OCI-LY7 (cell line): ENCODE results near the gene TOLLIP.

ENCODE experiments used
- EZH2phosphoT487 ChIP-seq: fragments of 200-600 bp; sonication (generic); IDR thresholded peaks from 2 replicates; pipeline ENCODE4 v1.6.1; 2018; ENCODE audit warnings: low read depth, borderline replicate concordance, mild to moderate bottlenecking, mixed run types, antibody characterized with exemption, low read length, moderate library complexity, mixed read lengths
- TF ChIP-seq, protein P1 (sequence below): fragments of 200-600 bp; sonication (generic); conservative IDR thresholded peaks from 2 replicates; pipeline ENCODE4 v1.5.1; 2014; ENCODE audit warnings: mild to moderate bottlenecking, antibody characterized with exemption, low read length, moderate library complexity, mixed read lengths

DNA sequence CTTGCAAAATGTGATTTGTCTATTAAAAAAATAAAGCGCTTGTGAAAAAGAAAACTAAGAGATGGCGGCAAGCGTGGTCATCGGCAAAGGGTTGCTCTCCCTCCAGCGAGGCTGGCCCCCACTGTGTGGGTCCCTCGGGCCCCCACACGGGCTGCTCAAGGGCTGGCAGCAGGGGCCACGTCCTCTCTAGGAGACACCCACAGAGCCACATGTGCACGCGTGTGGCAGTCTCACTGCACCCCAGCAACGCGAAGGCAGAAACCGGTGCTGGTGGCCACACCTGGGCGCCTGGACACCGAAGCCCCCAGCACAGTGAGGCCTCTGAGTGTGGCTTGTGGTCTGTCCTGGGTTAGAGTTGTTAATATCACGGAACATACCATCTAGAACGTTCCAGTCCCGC, 34.4 kb downstream of the TOLLIP start:
- TF ChIP-seq, protein P1, sequence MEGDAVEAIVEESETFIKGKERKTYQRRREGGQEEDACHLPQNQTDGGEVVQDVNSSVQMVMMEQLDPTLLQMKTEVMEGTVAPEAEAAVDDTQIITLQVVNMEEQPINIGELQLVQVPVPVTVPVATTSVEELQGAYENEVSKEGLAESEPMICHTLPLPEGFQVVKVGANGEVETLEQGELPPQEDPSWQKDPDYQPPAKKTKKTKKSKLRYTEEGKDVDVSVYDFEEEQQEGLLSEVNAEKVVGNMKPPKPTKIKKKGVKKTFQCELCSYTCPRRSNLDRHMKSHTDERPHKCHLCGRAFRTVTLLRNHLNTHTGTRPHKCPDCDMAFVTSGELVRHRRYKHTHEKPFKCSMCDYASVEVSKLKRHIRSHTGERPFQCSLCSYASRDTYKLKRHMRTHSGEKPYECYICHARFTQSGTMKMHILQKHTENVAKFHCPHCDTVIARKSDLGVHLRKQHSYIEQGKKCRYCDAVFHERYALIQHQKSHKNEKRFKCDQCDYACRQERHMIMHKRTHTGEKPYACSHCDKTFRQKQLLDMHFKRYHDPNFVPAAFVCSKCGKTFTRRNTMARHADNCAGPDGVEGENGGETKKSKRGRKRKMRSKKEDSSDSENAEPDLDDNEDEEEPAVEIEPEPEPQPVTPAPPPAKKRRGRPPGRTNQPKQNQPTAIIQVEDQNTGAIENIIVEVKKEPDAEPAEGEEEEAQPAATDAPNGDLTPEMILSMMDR: no peak
- no peak for TF ChIP-seq EZH2phosphoT487
